ENCODE measurements around the gene ZNF546.

The ZNF546 gene

DNA sequence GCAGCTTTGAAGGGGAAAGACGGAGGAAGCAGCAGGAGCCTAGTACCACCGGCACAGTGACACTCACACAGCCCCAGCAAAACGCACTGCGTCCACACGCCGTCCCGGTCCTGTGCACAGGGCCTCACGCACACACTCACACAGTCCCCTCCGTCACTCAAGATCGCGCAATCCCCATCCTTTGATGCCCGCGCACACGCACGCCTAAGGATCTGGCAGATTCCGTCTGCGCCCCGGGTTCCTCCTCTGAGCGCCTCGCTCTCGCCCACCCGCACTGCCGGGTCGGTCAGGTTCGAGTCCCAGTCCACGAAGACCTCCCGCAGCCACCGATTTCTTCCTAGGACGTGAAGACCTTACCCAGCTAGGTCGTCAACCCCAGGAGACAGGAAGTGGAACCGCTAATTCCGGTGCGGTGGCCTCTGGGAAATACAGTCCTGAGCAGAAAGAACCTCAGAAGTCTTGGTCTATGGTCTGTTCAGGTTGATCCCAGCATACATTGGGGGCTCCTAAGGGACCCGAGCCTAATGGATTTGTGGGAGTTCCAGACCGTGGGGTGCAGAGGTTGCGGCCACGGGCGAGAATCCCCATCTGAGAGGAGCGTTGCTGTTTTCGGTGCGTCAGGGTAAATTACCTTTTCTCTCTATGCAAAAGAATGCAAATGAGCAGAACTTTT lies 59.1 kb downstream of the ZNF546 start, which contains the start of gene ZNF780B:
TSS of gene ZNF780B (minus strand) at position 400 of the 673 bp plus-strand sequence. CDS start 5,899 bp downstream, outside the sequence.
- DNase-seq (ENCODE audit: low spot score): peak; percentile 81

DNA sequence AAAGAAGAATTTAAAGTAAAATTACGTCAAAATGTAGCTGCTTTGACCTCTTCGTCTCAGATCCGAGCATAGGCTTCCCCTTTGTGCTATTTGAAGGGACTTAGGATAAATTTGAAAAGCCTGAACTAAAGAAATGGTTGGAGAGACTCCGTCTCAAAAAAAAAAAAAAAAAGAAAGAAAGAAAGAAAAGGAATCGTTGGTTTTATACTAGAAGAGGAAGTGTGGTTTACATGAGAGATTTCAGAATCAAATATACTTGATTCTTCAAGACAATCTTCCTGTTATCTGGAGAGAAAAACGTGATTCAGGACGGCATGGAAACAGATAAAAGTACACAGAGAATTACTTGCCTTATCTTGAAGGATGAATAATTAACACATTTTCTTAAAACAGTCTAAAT lies 59.6 kb downstream of the ZNF546 start:
- DNase-seq (ENCODE audit: low spot score): no peak

DNA sequence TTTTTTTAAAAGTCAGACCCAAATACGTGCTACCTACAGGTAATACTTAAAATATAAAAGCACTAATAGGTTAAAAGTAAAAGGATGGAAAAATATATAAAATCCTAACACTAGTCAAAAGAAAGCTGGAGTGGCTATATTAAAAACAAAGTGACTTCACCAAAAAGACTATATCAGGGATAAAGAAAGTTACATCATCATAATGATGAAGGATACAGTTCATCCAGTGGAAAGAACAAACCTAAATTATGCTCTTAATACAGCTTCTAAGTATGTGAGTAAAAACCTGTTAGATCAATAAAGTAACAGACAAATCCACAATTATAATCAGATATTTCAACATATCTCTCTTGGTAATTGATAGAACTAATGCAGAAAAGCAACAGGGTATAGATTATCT lies 60.3 kb downstream of the ZNF546 start:
- no peak for DNase-seq (ENCODE audit: low spot score)

DNA sequence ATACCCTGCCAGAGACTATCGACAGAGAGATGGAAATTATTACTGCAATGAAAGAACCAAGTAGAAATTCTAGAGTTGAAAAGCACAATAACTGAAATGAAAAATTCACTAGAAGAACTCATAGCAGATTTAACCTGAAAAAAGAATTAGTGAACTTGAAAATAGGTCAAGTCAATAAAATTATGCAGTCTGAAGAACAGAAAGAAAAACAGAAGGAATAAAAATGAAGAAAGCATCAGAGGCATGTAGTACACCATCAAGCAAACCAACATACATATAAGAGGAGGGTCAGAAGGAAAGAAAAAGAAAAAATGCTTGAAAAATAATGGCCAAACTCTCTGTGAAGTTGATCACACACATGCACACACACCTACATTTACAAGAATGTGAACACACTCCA lies 62.8 kb downstream of the ZNF546 start:
- no peak for DNase-seq (ENCODE audit: low spot score)

DNA sequence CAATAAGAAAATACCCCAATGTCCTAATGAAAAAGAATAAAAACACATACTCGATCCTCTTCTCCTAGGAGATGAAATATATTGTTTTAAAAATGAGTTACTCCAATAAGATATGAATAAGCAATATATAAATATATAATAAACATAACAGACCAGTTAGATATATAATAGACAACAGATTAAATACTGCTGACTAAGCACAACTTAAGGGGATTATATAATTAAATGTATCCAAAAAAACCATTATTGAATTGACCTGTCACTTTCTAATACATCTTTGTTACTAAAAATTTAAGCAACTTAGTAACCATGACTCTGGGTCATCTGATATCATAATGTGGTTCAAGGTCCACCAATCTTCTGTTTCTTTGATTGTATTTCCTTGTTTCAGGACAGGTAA lies 73.2 kb downstream of the ZNF546 start:
- DNase-seq (ENCODE audit: low spot score): no peak
